ENCODE measurements around the gene TAS1R3. TPM values are rescaled to one million over a fixed set of nuclear protein-coding genes. Genes with fewer than 3 reads are reported as not detected.

Gene TAS1R3
- total and polyA plus RNA-seq, 4 donors = 0.13 to 1.3 (median 0.55) TPM

DNA sequence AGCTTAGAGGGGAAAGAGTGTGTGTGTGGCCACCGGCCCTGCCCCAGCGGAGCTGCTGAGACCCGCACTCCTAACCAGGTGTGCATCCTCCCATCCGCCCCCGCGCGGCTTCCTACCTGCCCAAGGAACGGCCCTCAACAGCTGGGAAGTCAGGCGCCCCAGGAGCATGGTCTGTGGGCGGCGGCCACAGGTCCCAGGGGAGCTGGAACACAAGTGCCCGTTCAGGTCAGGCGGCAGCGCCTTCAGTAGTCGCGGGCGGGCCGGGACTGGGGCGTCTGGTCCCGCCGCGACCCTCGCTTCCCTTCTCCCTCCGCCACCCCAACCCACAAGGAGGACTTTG, 43.5 kb downstream of the TAS1R3 start:
- Histone ChIP-seq H3K9me3 (ENCODE audit: control insufficient read depth in 4 of 4, insufficient read depth in 3 of 4, low read length in 3 of 4) (no peaks in the 10 kb centered on the region), H3K4me3 (peak overlapping the region; percentile 84), H3K36me3 (ENCODE audit: control insufficient read depth in 4 of 4, insufficient read depth in 4 of 4, low read length in 4 of 4) (peaks cover 0 to 7% (median 0%) of the 10 kb centered on the region in 4 donors), H3K9ac (ENCODE audit: insufficient read depth in 1 of 2, low read length in 2 of 2) (peak overlapping the region; percentile 42 to 81), H3K4me1 (ENCODE audit: control insufficient read depth in 5 of 5, insufficient read depth in 5 of 5, low read length in 5 of 5) (peaks cover 0 to 17% (median 7%) of the 10 kb centered on the region in 5 donors), H3K27me3 (ENCODE audit: control insufficient read depth in 3 of 3, insufficient read depth in 3 of 3, low read length in 2 of 3) (no peaks in the 10 kb centered on the region), H3K27ac (ENCODE audit: low read depth in 1 of 2, low read length in 1 of 2) (peak overlapping the region; percentile 91 to 92)
- WGBS, 2 donors = 1% methylated on average over 11 to 24 of the region's 24 CpGs
- no peak for ATAC-seq (ENCODE audit: insufficient read depth, low FRiP score)
- no peak for DNase-seq
- TF ChIP-seq, protein P1, sequence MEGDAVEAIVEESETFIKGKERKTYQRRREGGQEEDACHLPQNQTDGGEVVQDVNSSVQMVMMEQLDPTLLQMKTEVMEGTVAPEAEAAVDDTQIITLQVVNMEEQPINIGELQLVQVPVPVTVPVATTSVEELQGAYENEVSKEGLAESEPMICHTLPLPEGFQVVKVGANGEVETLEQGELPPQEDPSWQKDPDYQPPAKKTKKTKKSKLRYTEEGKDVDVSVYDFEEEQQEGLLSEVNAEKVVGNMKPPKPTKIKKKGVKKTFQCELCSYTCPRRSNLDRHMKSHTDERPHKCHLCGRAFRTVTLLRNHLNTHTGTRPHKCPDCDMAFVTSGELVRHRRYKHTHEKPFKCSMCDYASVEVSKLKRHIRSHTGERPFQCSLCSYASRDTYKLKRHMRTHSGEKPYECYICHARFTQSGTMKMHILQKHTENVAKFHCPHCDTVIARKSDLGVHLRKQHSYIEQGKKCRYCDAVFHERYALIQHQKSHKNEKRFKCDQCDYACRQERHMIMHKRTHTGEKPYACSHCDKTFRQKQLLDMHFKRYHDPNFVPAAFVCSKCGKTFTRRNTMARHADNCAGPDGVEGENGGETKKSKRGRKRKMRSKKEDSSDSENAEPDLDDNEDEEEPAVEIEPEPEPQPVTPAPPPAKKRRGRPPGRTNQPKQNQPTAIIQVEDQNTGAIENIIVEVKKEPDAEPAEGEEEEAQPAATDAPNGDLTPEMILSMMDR (IDR thresholded peaks at IDR 0.05; ENCODE audit: control extremely low read depth, extremely low read depth) = no peak

- Histone ChIP-seq H3K36me3 (ENCODE audit: control insufficient read depth in 4 of 4, insufficient read depth in 4 of 4, low read length in 4 of 4) (peaks cover 0 to 7% (median 0%) of the 10 kb centered on the region in 4 donors), H3K27me3 (ENCODE audit: control insufficient read depth in 3 of 3, insufficient read depth in 3 of 3, low read length in 2 of 3) (no peaks in the 10 kb centered on the region), H3K9ac (ENCODE audit: insufficient read depth in 1 of 2, low read length in 2 of 2) (peak within 1 kb of the TSS; percentile 42 to 81), H3K4me1 (ENCODE audit: control insufficient read depth in 5 of 5, insufficient read depth in 5 of 5, low read length in 5 of 5) (peaks cover 0 to 17% (median 7%) of the 10 kb centered on the region in 5 donors), H3K27ac (ENCODE audit: low read depth in 1 of 2, low read length in 1 of 2) (peak within 1 kb of the TSS; percentile 91 to 92), H3K9me3 (ENCODE audit: control insufficient read depth in 4 of 4, insufficient read depth in 3 of 4, low read length in 3 of 4) (no peaks in the 10 kb centered on the region), H3K4me3 (peak within 1 kb of the TSS; percentile 84)
- TF ChIP-seq, protein P1 (IDR thresholded peaks at IDR 0.05; ENCODE audit: control extremely low read depth, extremely low read depth) = peak; percentile 9
- DNase-seq (peak; percentile 99 to 100 (median 100)), ATAC-seq (ENCODE audit: insufficient read depth, low FRiP score) (peak; percentile 94)
- 1% methylated on average over 63 to 85 of the region's 85 CpGs for WGBS, 2 donors
These were observed 44.0 kb downstream of the TAS1R3 start, which contains the start of gene AURKAIP1 for GRCh38 chr1:1374929-1375662. TSS of gene AURKAIP1 (minus strand) at chr1:1375207. CDS start at chr1:1374756, 451 bp downstream.

DNA sequence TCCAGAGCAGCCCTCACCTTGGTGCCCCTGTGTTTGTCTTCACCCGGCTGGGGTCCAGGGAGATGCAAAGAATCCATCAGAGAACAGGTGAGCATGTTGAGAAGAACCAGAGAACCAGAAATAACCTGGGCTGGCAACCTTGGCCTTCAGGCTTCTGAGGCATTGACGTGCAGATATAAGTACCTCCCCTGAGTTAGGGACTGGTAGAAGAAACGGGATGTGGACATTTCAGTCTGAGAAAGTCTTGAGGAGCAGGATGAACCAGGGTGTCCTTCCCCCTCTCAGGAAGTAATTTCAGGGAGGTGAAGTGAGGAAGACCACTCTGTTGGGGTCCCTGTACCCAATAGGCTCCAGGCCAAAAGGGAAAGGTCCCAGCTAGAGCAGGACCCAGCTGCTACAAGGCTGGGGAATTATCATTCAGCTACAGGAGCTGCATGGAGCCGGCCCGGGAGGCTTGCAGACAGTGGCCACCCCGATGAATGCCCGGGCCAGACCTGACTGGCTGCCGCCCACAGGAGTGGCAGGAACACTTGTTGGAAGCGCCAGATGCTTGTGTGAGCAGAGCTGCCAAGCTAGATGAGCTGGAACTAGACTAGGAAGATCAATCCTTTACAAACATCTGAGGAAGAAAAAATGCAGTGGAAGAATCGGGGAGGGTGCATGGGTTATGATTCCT, 45.6 kb downstream of the TAS1R3 start:
- 93 to 95% methylated on average over 10 of the region's 10 CpGs for WGBS, 2 donors
- TF ChIP-seq, protein P1 (IDR thresholded peaks at IDR 0.05; ENCODE audit: control extremely low read depth, extremely low read depth) = no peak
- H3K4me1 ChIP-seq (ENCODE audit: control insufficient read depth in 5 of 5, insufficient read depth in 5 of 5, low read length in 5 of 5) = peaks cover 0 to 17% (median 7%) of the 10 kb centered on the region in 5 donors
- ATAC-seq (ENCODE audit: insufficient read depth, low FRiP score) (no peak), DNase-seq (no peak)
- H3K9ac ChIP-seq (ENCODE audit: insufficient read depth in 1 of 2, low read length in 2 of 2) = no peak overlapping the region
- H3K27ac ChIP-seq (ENCODE audit: low read depth in 1 of 2, low read length in 1 of 2) = no peak overlapping the region
- H3K27me3 ChIP-seq (ENCODE audit: control insufficient read depth in 3 of 3, insufficient read depth in 3 of 3, low read length in 2 of 3) = no peaks in the 10 kb centered on the region
- H3K36me3 ChIP-seq (ENCODE audit: control insufficient read depth in 4 of 4, insufficient read depth in 4 of 4, low read length in 4 of 4) = peaks cover 0 to 16% (median under 1%) of the 10 kb centered on the region in 4 donors
- no peak overlapping the region for H3K4me3 ChIP-seq
- H3K9me3 ChIP-seq (ENCODE audit: control insufficient read depth in 4 of 4, insufficient read depth in 3 of 4, low read length in 3 of 4) = no peaks in the 10 kb centered on the region

Data from lung (tissue), 12 donors.